HFFc6 (cell line): ENCODE measurements around the gene CEP162. TPM values are rescaled to one million over a fixed set of nuclear protein-coding genes. Genes with fewer than 3 reads are reported as not detected.

ENCODE experiments used
- DNase-seq: peaks from one replicate; pipeline ENCODE4 v3.0.0-alpha.2; 2018
- H3K27ac Mint-ChIP-seq: 2 replicates; pipeline ENCODE4 v1.8.0; 2020; ENCODE audit warnings: mild to moderate bottlenecking, mixed read lengths
- H3K27me3 Mint-ChIP-seq: 2 replicates; pipeline ENCODE4 v1.8.0; 2021; ENCODE audit warnings: mild to moderate bottlenecking, moderate library complexity, mixed read lengths; ENCODE audit not compliant: insufficient read depth
- H3K36me3 Mint-ChIP-seq: 2 replicates; pipeline ENCODE4 v1.8.0; 2021; ENCODE audit warnings: low read depth, mixed read lengths
- H3K4me1 Mint-ChIP-seq: 2 replicates; pipeline ENCODE4 v1.8.0; 2020; ENCODE audit warnings: low read depth, mixed read lengths
- H3K4me3 Mint-ChIP-seq: 2 replicates; pipeline ENCODE4 v1.8.0; 2020; ENCODE audit warnings: mild to moderate bottlenecking, moderate library complexity, mixed read lengths
- H3K9me3 Mint-ChIP-seq: 2 replicates; pipeline ENCODE4 v1.8.0; 2020; ENCODE audit warnings: mild to moderate bottlenecking, mixed read lengths
- total RNA-seq, 6 experiments: library from RNA; stranded (reverse); fragmentation: NEBNext Ultra II Directional; extraction: Animal tissue kit (Norgen Biotek cat#: 25700); gene quantifications; 2 replicates in 1 of 6; 3 replicates in 5 of 6; pipeline ENCODE4 v1.2.3, GENCODE V29; 2021
- TF ChIP-seq, protein P1 (sequence below): fragments of 200-600 bp; sonication (generic); IDR thresholded peaks from 2 replicates; pipeline ENCODE4 v1.5.0; 2021; ENCODE audit warnings: antibody characterized with exemption, mild to moderate bottlenecking

Gene CEP162
- total RNA-seq, 6 experiments from 2014 or later = 2.1 to 3.7 (median 3.1) TPM

DNA sequence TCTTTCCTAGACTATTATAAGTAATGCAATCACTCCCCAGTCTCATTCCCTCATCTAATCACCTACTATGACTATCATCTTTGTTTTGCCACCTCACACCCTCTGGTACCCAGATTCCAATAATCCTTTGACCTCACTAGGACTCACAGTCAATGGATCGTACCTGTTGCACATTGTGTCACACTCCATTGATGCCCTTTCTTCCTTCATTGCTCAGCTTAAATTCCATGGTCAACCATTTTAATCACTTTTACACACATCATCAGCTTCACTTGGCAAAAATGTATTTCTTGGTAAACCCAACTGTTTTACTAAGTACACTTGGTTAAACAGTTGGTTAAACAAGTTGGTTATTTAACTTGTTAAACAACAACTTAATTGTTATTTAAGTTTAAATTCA lies 44.0 kb downstream of the CEP162 start:
- H3K4me3 Mint-ChIP-seq = no peak overlapping the region
- no peak overlapping the region for H3K27ac Mint-ChIP-seq
- TF ChIP-seq, protein P1, sequence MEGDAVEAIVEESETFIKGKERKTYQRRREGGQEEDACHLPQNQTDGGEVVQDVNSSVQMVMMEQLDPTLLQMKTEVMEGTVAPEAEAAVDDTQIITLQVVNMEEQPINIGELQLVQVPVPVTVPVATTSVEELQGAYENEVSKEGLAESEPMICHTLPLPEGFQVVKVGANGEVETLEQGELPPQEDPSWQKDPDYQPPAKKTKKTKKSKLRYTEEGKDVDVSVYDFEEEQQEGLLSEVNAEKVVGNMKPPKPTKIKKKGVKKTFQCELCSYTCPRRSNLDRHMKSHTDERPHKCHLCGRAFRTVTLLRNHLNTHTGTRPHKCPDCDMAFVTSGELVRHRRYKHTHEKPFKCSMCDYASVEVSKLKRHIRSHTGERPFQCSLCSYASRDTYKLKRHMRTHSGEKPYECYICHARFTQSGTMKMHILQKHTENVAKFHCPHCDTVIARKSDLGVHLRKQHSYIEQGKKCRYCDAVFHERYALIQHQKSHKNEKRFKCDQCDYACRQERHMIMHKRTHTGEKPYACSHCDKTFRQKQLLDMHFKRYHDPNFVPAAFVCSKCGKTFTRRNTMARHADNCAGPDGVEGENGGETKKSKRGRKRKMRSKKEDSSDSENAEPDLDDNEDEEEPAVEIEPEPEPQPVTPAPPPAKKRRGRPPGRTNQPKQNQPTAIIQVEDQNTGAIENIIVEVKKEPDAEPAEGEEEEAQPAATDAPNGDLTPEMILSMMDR = no peak
- no peaks in the 10 kb centered on the region; the same call in 1 of the 2 replicates for H3K27me3 Mint-ChIP-seq
- no peaks in the 10 kb centered on the region for H3K4me1 Mint-ChIP-seq
- no peaks in the 10 kb centered on the region for H3K9me3 Mint-ChIP-seq
- H3K36me3 Mint-ChIP-seq = peaks cover 7% of the 10 kb centered on the region; the same call in 1 of the 2 replicates
- no peak for DNase-seq

DNA sequence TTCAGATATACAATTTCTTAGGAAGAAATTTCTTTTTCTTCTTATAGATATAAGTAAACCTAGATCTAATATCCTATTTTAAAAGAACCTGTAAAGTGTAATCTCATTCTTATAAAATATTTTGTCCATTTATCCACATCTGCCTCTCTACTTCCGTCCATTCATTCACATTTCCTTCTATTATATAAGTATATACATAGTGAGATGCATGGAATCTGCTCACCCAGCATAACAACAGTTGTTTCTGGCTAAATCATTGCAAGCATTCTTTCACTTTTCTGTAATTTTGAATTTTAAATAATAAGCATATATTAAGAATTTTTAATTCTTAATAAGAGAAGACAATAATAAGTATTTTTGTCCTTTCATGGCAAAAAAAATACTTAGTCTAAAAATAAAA lies 45.4 kb downstream of the CEP162 start:
- Mint-ChIP-seq H3K36me3 (peaks cover 7% of the 10 kb centered on the region; the same call in 1 of the 2 replicates), H3K9me3 (no peaks in the 10 kb centered on the region), H3K27me3 (no peaks in the 10 kb centered on the region; the same call in 1 of the 2 replicates), H3K27ac (no peak overlapping the region), H3K4me3 (no peak overlapping the region), H3K4me1 (no peaks in the 10 kb centered on the region)
- no peak for DNase-seq
- TF ChIP-seq, protein P1 = no peak

DNA sequence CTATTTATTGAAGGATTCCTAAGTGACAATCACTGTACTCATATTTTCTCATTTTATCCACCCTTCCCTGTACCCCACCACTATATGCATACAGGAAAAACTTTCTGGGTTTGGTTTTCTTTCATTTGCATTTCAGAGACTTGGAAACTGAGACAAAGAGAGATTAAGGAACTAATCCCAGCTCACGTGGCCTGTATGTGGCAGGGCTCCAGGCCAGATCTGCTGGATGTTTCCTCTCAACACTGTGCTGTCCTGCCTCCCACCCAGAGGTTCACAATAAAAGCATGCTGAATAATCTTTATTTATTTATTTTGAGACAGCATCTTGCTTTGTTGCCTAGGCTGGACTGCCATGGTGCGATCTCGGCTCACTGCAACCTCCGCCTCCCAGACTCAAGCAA lies 50.2 kb downstream of the CEP162 start:
- DNase-seq = no peak
- Mint-ChIP-seq H3K27ac (no peak overlapping the region), H3K4me1 (no peaks in the 10 kb centered on the region), H3K9me3 (no peaks in the 10 kb centered on the region), H3K4me3 (no peak overlapping the region), H3K36me3 (peaks cover 7% of the 10 kb centered on the region; the same call in 1 of the 2 replicates), H3K27me3 (no peaks in the 10 kb centered on the region; the same call in 1 of the 2 replicates)
- TF ChIP-seq, protein P1 = no peak

DNA sequence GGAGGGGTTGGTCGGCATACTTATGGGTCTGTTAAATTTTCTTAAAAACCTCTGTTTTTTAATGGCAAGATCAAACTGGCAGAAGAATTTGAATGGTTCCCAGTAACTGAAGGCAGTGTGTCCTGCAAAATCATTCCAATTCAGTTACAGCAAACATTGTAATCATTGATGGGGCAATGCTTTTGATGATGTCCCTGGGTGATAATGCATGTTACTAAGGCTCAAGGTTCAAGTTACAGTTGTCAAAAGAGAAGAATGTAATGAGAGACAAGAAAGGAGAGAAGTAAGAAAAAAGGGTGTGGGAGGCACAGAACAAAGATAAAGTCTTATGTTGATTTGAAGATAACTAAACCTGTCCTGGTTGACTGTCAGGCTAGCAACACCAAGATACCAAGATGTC lies 54.9 kb downstream of the CEP162 start:
- H3K36me3 Mint-ChIP-seq = no peaks in the 10 kb centered on the region
- TF ChIP-seq, protein P1 = no peak
- H3K9me3 Mint-ChIP-seq = no peaks in the 10 kb centered on the region
- no peaks in the 10 kb centered on the region; the same call in 1 of the 2 replicates for H3K27me3 Mint-ChIP-seq
- no peak overlapping the region for H3K27ac Mint-ChIP-seq
- no peak overlapping the region for H3K4me3 Mint-ChIP-seq
- H3K4me1 Mint-ChIP-seq = no peaks in the 10 kb centered on the region
- DNase-seq = no peak

DNA sequence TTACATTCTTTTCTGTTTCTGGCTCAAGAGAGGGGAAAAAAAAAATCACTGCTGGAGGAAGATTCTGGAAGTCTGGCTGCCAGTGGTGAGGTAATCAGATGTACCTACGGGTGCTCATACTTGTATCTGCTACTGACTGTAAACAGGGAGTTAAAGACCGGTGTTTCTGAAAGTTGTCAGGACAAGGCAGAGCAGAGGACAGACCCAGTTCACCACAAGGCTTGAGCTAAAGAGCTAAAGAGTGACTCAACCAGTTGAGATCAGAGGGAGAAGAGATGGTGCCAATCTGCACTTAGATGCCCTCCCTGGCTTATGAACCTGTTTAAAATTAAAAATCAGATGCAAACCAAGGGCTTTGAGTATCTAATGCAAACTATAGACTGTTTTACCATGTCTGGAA lies 55.4 kb downstream of the CEP162 start:
- no peaks in the 10 kb centered on the region for H3K4me1 Mint-ChIP-seq
- H3K9me3 Mint-ChIP-seq = no peaks in the 10 kb centered on the region
- H3K27ac Mint-ChIP-seq = no peak overlapping the region
- H3K4me3 Mint-ChIP-seq = no peak overlapping the region
- no peaks in the 10 kb centered on the region; the same call in 1 of the 2 replicates for H3K27me3 Mint-ChIP-seq
- no peak for DNase-seq
- TF ChIP-seq, protein P1 = no peak
- H3K36me3 Mint-ChIP-seq = no peaks in the 10 kb centered on the region

DNA sequence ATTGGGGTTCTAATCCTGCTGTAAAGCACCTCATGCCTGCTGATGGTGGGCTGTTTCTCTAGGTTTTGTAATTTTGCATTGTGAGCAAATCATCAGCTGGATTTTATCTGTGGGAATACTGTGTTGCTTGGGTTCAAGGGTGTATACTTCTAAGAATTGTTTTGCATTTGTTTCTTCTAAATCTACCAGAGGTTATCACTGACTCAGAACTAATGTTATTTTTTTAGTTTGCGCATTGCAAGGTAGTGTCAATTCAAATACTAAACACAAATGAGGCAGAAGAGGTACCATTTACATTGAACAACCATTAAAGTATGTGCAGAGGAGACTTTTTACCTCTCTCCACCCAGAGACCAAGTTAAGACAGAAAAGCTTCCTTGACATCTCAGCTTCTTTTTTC lies 60.0 kb downstream of the CEP162 start:
- Mint-ChIP-seq H3K27ac (no peak overlapping the region), H3K27me3 (no peaks in the 10 kb centered on the region; the same call in 1 of the 2 replicates), H3K4me1 (no peaks in the 10 kb centered on the region), H3K9me3 (no peaks in the 10 kb centered on the region), H3K36me3 (no peaks in the 10 kb centered on the region), H3K4me3 (no peak overlapping the region)
- no peak for DNase-seq
- TF ChIP-seq, protein P1 = no peak
